AG04449 (cell line): ENCODE results near the gene CACNB4.
"Not testable (repeated sequence)": the region's sequence is repeated elsewhere in the genome, so short reads cannot be mapped to it uniquely, and the experiment has no call there.

Experiments used
- CTCF ChIA-PET: fragments of 350-600 bp; formaldehyde crosslinking; extraction: SDS; loops from one replicate; lab custom pipeline; 2021; ENCODE audit warnings: antibody characterized with exemption; lab: Yijun Ruan, JAX
- POLR2A ChIA-PET: fragments of 400-600, 350-600 bp; formaldehyde crosslinking; extraction: SDS; loops from one replicate; lab custom pipeline; 2020; ENCODE audit warnings: antibody characterized with exemption, inconsistent platforms; lab: Yijun Ruan, JAX
- DNase-seq: peaks from one replicate; pipeline ENCODE4 v3.0.0-alpha.2; 2010; ENCODE audit warnings: low read depth, low spot score
- H3K4me3 ChIP-seq: 2 replicates; pipeline ENCODE4 v1.5.1; 2011; ENCODE audit warnings: low read depth, mild to moderate bottlenecking, control low read depth, low read length
- TF ChIP-seq, protein P1 (sequence below): IDR thresholded peaks from one replicate; pipeline ENCODE4 v1.5.1; 2011; ENCODE audit warnings: mild to moderate bottlenecking, moderate library complexity, low read length, control low read depth, inconsistent platforms; ENCODE audit not compliant: insufficient read depth; ENCODE audit errors: missing control alignments

Gene CACNB4

GRCh38 chr2:151943461-151943860, 155.4 kb downstream of the CACNB4 start:
- TF ChIP-seq, protein P1, sequence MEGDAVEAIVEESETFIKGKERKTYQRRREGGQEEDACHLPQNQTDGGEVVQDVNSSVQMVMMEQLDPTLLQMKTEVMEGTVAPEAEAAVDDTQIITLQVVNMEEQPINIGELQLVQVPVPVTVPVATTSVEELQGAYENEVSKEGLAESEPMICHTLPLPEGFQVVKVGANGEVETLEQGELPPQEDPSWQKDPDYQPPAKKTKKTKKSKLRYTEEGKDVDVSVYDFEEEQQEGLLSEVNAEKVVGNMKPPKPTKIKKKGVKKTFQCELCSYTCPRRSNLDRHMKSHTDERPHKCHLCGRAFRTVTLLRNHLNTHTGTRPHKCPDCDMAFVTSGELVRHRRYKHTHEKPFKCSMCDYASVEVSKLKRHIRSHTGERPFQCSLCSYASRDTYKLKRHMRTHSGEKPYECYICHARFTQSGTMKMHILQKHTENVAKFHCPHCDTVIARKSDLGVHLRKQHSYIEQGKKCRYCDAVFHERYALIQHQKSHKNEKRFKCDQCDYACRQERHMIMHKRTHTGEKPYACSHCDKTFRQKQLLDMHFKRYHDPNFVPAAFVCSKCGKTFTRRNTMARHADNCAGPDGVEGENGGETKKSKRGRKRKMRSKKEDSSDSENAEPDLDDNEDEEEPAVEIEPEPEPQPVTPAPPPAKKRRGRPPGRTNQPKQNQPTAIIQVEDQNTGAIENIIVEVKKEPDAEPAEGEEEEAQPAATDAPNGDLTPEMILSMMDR: no peak
- ChIA-PET CTCF (no interaction called here), POLR2A (no interaction called here)
- H3K4me3 ChIP-seq: no peak overlapping the region
- no peak for DNase-seq

DNA sequence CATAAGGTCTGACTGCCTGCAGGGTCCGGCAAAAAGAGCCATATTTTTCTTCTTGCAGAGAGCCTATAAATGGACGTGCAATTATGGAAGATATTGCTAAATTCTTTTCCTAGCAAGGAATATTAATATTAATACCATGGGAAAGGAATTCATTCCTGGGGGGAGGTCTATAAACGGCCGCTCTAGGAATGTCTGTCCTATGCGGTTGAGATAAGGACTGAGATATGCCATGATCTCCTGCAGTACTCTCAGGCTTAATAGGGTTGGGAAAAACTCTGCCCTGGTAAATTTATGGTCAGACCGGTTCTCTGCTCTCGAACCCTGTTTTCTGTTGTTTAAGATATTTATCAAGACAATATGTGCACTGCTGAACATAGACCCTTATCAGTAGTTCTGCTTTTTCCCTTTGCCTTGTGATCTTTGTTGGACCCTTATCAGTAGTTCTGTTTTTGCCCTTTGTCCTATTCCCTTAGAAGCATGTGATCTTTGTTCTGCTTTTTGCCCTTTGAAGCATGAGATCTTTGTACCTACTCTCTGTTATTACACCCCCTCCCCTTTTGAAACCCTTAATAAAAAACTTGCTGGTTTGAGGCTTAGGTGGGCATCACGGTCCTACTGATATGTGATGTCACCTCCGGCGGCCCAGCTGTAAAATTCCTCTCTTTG, 156.2 kb downstream of the CACNB4 start:
- CTCF ChIA-PET, DNase-seq, POLR2A ChIA-PET, H3K4me3 ChIP-seq: not testable (repeated sequence)

DNA sequence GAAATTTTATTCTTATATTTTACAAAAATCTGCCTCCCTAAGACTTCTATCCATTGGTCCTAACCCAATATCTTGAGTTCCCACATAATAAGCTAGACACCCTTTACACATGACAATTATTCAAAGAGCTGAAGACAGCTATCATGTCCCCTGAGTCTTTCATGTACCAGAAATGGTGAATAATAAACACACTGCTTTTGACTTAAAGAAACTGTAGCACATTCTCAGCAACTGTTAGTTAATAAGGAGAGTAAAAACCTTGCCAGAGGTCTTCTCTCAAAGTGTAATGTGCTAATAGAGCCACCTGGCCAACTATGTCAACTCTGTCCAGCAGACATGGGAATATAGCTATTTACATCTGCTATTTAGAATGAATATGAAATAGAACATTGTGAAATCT, 160.9 kb downstream of the CACNB4 start:
- TF ChIP-seq, protein P1: no peak
- DNase-seq: no peak
- no peak overlapping the region for H3K4me3 ChIP-seq
- CTCF ChIA-PET: no interaction called here
- POLR2A ChIA-PET: no interaction called here

GRCh38 chr2:151936626-151937025, 162.2 kb downstream of the CACNB4 start:
- H3K4me3 ChIP-seq: no peak overlapping the region
- POLR2A ChIA-PET: no interaction called here
- CTCF ChIA-PET: no interaction called here
- TF ChIP-seq, protein P1: no peak
- DNase-seq: no peak

DNA sequence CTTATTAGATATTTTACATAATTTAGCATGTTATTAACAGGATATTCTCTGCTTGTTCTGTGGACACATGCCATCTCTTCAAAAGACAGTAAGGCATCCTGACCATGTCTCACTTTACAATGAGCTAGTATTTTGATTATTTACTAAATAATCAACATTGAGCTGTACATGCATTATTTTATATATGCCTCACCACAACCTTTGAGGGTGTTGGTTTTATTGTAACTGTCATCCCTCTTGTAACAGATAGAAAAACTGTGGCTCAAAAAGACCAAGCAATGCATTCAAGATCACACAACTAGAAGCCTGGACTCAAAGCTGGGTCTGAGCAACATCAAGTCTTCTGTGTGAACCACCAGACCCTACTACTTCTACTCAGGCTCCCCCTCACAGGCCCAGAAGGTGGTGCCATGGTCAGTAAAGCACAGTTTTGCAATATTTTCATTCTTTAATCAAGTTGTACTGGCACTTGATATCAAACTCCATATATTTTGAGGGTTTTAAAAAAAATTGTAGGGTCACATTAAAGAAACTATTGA, 165.5 kb downstream of the CACNB4 start:
- ChIA-PET CTCF (no interaction called here), POLR2A (no interaction called here)
- TF ChIP-seq, protein P1: no peak
- no peak overlapping the region for H3K4me3 ChIP-seq
- no peak for DNase-seq

- CTCF ChIA-PET: no interaction called here
These were observed 167.1 kb downstream of the CACNB4 start for GRCh38 chr2:151931756-151932155.

More at GRCh38 chr2:151931756-151932155, 167.1 kb downstream of the CACNB4 start:
- no peak for DNase-seq
- POLR2A ChIA-PET: no interaction called here
- no peak overlapping the region for H3K4me3 ChIP-seq
- TF ChIP-seq, protein P1: no peak
